HG03457 (cell line): ENCODE measurements around the gene ELF3.
"Not testable (repeated sequence)": the region's sequence is repeated elsewhere in the genome, so short reads cannot be mapped to it uniquely, and the experiment has no call there.

Experiments
- ATAC-seq: cut with Tn5 transposase; IDR thresholded peaks from one replicate; pipeline ENCODE4 v1.9.1; 2021; ENCODE audit warnings: moderate number of reproducible peaks; ENCODE audit not compliant: unreplicated experiment

ELF3 gene

DNA sequence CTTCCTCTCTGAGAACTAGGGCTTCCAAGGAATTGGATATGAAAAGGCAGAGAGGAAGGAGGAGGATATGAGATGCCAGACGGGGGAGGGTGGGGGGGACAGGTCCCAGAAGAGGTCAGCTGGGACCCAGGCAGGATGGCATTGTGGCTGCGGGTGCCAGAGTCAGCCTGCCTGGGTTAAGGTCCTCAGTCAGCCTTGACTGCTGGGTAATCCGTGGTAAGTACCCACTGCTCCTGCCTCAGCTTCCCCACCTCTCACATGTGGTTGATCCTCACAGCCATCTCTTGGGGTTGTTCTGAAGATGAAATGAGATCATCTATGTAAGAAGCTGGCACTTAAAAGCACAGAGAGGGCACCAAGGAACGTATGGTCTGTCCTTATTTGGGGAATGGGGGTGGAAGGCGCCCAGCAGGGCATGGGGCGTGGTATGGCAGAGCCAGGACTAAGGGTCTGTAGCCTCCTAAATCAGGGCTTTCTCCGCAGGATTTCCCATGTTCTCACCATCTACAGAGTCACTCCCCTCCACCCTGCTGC, 23.8 kb downstream of the ELF3 start:
- no peak for ATAC-seq

DNA sequence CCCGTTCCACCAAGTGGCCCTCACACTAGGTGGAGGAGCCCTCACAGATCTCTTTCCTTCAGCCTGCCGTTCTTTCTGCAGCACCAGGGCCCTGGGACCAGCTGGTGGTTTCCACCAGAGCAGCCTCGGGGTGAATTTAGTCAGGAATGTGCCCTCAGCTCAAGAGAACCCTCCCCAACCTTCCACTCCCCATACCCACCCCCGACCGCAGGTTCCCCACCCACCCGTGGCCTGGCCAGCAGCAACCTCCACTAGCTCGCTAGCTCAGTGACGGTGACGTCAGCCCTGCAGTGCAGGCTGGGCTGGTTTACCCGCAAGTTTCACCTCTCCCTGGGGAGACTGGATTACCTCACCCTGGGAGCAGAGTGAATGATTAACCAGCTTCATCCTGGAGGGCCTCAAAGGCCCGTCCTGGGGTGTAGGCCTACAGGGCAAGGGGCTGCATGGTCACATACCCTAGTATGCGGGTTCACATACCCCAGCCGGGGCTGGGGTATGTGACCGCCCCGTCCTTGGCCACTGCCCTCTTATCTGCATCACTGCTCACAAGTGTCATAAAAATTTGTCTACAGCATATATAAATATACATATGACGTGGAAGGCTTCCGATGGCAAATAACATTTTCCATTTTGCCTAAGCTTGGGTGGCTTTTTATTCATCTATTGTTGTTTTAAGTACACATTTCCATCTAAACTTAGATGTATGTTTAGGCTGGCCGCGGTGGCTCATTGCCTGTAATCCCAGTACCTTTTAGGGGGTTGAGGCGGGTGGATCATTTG, 24.5 kb downstream of the ELF3 start:
- ATAC-seq, result no peak

DNA sequence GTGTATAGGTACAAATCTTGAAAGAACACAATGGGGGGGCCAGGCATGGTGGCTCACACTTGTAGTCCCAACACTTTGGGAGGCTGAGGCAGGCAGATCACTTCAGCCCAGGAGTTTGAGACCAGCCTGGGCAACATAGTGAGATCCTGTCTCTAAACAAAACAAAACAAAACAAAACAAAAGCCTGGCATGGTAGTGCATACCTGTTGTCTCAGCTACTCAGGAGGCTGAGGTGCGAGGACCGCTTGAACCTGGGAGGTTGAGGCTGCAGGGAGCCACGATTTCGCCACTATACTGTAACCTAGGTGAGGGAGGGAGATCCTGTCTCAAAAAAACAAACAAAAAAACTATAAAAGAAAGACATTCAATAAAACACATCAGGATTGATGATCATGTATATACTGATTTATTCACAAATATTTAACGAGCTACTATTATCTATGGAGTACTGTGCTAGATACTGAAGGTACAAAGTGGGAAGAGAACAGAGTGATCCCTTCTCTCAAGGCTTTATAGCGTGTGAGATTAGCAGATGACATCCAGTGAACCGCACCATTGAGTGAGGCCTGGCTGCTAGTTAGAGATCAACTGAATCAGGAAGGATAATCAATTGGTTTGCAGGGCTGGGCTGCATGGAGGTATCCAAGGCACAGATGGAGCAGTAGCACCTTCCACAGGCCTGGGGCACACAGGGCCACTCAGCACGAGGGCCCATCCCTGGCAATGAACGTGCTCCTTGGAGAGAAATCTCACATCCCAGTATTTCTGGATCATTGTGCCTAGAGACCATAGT, 26.4 kb downstream of the ELF3 start:
- no peak for ATAC-seq

DNA sequence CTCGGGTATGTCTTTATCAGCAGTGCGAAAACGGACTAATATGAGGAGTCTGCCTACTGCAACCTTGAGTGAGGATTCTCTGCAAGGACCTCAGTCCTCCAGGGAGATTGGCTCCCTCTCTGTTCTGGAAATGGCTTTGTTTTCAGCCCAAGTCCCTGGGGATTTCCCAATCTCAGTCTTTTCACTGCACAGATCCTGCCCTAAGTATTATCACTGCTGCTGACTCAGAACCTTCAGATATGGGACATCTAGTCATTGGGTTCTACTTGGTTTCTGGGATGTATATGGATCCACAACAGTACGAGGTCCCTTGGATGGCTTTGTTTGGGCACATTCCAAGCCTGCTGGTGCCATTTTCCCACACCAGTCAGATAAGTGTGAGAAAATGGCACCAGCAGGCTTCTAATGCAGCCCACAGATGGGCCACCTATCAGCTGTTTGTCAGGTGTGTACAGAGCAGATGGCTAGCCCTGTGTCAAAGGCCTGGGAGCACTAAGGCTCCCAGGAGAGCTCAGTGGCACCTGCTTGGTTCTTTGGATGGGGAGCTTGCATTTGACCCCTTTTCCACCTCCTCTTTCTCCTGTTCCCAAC, 27.4 kb downstream of the ELF3 start:
- ATAC-seq, result no peak

DNA sequence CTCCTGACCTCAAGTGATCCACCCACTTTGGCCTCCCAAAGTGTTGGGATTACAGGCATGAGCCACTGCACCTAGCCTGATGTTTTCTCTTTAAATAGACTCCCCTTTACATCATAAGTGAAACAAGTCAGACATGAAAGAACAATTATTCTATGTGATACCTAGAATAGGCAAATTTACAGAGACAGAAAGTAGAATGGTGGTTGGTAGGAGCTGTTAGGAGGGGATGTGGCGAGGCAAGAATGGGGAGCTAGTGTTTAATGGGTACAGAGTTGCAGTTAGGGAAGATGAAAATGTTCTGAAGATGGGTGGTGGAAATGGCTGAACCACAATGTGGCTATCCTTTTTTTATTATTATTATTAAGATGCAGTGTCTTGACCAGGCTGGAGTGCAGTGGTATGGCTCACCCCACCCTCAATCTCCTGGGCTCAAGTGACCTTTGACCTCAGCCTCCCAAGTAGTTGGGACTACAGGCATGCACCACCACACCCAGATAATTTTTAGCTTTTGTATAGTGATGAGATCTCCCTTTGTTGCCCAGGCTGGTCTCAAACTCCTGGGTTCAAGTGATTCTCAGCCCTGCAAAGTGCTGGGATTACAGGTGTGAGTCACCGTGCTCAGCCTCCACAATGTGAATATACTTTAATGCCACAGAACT, 28.4 kb downstream of the ELF3 start:
- ATAC-seq, result no peak

DNA sequence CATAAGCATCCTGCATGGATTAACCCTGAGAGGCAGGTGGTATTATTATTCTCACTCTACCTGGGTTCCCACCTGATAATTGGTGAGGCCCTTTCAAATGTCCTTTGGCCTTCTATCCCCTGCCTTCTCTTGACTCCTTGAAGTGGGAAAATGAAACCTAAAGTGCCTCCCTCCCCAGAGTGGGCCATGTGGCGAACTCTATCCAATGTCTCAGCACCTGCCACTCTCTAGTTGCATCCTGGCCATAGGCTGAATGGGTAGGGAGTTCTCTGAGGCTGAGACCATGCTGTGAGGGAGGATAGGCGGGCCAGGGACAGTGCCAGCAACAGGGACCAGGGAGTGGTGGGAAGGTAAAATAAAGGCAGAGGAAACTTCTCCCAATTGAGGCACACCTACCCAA, 35.3 kb downstream of the ELF3 start:
- ATAC-seq, result no peak

DNA sequence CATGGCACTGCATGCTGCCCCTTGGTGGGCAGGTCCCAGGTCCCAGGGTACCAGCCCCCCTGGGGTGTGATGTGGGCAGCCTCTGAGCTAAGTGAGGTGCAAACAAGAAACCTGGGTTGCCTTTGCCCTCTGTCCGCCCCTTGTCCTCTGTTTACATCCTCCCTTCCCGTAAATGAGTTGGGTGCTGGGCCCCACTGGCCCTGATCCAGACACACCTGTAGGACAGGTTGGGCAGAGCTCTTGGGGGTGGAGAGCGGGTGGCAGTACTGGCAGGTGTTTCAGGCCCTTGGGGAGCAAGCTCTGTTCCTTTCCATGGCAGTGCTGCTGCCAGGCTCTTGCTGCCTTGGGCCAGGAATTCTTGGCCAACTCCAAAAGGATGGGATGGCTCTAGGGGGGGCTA, 35.8 kb downstream of the ELF3 start:
- ATAC-seq, result no peak

DNA sequence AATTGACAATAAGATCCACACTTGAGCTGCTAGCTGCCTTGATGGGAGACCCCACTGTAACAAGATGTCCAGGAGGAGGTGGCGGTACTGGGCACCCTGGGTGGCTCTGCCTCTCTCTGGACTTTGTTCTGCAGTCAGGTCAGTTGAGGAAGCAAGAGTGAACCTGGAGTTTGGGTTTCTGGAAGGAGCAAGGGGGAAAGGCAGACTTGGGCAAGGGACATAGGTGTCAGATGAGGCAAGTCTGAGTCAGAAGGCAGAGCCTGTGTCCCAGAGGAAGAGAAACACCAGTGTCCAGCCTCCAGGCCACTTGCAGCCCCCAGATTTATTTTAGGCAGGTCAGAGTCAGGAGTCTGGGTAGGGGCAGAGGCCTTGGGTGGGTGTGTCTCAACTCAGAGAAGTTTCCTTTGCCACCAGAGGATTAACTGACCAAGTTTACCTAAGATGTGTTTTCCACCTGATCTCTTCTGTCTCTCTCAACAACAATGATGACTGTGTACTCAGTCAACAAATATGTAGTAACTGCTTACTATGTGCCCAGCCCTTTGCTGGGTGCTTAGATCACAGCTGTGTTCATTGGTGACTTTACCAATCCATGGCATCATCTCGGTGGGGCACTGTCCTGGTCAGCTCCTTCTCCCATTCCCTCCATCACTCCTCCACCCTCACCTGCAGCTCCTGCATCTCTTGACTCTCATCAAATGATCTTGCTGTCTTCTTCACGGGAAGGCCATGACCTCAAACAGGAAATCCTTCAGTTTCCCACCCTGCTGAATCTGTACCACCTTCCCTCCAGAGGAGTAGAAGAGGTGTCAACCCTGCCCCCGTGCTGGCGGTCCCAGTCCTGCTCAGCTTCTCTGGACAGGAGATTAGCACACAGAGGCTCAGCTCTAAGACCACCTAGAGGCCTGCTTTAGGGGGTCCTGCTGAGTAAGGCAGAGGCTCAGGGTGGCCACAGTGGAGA, 36.6 kb downstream of the ELF3 start:
- no peak for ATAC-seq

DNA sequence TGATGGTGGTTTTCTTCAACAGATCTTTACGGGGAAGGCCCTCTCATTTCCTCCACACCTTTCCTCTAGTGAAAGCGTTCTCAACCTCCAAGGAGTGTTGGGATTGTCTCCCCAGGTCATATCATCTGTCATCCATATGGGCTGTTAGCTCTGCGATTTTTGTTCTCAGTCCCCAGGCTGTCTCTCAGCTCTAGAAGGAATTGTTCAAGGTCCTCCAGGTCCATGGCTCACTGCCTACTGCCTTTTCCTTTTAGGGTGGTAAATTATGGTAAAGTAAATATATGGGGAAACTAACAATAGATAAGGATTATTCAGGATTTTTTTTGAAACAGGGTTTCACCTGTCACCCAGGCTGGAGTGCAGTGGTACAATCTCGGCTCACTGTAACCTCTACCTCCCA, 37.6 kb downstream of the ELF3 start:
- ATAC-seq, result no peak

DNA sequence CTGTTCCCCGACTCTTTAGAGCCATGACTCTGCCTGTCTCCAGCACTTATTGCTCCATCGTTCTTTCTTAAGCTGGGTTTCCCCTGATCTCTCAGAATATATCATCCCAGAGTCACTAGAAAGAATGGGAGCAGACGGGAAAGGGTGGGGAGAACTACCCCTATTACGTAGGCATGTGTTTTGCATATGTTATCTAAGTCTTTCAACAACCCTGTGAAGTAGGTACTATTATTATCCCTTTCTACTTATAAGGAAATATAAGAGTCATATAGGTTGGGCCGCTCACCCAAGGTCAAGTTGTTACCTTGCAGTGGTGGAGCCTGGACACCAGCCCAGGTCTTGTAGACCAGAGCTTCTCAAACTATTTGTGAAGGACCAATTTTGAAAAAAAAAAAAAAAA, 38.7 kb downstream of the ELF3 start:
- no peak for ATAC-seq

DNA sequence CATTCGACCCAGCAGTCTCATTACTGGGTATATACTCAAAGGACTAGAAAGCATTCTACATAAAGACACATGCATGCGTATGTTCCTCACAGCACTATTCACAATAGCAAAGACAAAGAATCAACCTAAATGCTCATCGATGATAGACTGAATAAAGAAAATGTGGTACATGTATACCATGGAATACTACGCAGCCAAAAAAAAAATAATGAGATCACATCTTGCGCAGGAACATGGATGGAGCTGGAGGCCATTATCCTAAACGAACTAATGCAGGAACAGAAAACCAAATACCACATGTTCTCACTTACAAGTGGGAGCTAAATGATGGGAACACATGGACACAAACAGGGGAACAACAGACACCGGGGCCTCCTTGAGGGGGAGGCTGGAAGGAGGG, 43.7 kb downstream of the ELF3 start:
- no peak for ATAC-seq

DNA sequence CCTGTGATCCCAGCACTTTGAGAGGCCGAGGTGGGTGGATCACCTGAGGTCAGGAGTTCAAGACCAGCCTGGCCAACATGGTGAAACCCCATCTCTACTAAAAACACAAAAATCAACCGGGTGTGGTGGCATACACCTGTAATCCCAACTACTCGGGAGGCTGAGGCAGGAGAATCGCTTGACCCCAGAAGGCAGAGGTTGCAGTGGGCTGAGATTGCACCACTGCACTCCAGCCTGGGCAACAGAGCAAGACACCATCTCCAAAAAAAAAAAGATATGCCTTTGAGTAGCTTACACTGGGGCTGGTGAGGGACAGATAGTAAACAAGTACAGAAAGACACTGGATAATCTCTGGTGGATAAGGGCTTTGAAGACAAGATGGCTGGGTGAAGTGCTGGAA, 44.3 kb downstream of the ELF3 start:
- not testable (repeated sequence) for ATAC-seq

DNA sequence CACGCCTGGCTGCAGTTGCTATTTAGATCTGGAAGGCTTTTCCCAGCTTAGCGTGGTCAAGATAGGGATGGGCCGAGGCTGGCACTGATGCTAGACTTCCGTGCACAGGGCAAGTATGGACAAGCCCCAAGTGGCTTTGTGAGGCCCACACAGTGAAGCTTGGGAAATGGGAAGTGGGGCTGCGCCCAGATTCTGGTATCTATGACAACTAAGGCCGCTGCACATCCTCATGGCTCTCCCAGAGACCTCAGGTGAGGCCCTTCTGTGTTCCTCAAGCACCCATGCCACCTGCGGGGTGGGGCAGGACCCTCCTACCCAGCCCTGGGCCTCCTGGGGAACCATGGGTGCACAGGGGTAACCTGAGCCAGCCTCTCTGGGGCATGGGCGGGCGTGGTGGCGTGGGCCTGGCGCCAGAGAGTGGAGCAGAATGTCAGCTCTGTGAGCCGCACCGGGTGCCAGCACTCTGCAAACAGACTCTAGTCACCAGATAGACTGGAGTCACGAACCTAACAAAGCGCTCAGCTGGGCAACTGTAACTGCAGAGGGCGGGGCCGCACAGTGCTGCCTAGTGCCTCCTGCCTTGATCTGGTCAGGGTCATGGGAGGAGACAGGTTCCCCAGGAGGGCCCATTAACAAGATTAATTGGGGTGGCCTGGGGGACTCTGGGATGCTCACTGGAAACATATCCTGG, 46.4 kb downstream of the ELF3 start:
- ATAC-seq, result no peak

DNA sequence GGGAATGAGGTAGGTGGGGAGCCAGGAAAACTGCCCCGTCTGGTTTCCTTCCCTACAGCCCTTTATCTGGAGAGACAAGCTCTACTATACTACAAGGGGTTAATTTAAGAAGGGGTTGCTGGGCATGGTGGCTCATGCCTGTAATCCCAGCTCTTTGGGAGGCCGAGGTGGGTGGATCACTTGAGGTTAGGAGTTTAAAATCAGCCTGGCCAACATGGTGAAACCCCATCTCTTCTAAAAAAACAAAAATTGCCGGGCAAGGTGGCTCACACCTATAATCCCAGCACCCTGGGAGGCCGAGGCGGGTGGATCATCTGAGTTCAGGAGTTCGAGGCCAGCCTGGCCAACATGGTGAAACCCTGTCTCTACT, 46.9 kb downstream of the ELF3 start:
- not testable (repeated sequence) for ATAC-seq

DNA sequence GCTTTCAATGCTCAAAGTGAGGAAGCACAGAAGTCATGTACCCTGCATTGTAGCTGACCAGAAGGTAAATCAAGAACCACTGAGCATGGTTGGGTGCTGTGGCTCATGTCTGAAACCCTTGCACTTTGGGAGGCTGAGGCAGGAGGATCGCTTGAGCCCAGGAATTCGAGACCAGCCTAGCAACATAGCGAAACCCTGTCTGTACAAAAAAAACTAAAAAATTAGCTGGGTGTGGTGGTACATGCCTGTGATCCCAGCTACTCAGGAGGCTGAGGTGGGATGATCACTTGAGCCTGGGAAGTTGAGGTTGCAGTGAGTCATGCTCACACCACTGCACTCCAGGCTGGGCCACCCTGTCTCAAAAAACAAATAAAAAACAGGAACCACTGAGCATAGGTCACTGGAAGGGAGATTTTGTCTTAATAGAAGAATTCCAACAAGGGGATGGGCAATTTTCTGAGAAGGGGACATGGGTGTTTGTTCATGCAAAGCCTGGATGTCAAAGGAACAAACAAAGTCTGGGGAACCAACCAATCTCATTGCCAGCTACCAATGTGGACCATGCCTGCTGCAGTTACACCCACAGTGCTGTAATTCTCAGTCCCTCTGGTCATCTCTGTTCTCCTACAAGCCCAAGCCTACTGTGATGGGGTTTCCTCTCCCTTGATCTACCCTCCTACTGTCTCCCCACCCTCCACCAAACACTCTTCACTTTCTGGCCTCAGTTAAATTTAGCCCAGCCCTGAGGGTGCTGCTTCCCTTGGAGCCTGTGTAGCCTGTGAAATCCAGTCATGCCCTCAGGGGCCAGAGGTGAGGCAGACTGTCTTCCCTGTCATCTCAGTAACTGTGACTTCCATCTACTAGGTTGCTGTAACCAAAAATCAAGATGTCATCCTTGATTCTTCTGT, 47.9 kb downstream of the ELF3 start:
- ATAC-seq, result no peak

DNA sequence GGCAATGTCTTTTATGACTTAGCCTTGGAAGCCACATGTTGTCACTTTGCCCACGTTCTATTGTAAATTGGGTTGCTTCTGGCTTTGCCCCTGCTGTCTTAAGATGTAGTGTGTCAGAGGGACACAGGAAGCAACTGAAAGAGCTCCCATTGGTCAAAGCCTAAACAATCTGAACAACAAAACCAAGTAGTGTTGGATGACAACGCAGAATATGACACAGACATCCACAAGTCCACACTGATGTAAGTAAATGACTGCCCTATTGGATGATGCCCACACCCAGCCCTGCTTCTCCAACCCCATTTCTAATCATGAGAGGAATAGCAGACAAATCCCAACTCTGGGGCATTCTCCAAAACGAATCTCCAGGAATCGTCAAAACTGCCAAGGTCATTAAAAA, 50.7 kb downstream of the ELF3 start:
- no peak for ATAC-seq

DNA sequence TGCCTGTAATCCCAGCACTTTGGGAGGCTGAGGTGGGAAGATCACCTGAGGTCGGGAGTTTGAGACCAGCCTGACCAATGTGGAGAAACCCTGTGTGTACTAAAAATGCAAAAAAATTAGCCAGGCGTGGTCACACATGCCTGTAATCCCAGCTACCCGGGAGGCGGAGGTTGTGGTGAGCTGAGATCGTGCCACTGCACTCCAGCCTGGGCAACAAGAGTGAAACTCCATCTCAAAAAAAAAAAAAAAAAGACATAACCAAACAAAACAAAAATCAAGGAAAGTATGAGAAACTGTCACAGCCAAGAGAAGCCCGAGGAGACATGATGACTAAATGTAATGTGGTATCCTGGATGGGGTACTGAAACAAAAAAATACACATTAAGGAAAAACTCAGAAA, 51.4 kb downstream of the ELF3 start:
- not testable (repeated sequence) for ATAC-seq

DNA sequence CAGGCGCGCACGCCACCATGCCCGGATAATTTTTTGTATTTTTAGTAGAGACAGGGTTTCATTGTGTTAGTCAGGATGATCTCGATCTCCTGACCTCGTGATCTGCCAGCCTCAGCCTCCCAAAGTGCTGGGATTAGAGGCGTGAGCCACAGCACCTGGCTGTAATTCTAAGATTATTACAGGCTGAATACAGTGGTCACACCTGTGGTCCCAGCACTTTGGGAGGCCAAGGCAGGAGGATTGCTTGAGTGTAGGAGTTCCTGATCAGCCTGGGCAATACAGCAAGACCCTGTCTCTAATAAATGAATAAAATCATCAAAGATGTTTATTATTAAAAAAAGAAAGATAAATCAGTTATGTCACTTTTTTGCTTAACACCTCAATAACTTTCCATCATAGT, 52.2 kb downstream of the ELF3 start:
- not testable (repeated sequence) for ATAC-seq

DNA sequence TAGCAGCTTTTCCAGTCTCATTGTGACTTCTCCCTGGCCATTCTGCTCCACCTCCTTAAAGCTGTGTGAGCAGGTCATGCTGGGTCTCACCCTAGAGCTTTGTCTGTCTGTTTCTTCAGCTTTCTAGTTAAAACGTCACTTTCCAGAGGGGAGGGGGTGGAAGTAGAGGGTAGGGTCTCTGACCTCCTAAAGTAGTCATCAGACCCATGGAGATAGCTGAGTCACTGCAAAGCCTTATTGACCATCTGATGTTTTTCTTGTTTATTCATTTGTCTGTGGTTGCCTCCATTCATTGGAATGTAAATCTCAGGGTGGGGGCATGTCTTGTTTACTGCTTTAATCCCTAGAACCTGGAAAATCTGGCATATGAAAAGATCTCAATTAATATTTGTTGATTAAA, 52.7 kb downstream of the ELF3 start:
- ATAC-seq, result no peak
